ENCODE measurements around the gene MYO3A.
"Not testable (repeated sequence)": the region's sequence is repeated elsewhere in the genome, so short reads cannot be mapped to it uniquely, and the experiment has no call there.

MYO3A gene

GRCh38 chr10:25988583-25988982, 54.6 kb downstream of the MYO3A start:
- no peak for DNase-seq

DNA sequence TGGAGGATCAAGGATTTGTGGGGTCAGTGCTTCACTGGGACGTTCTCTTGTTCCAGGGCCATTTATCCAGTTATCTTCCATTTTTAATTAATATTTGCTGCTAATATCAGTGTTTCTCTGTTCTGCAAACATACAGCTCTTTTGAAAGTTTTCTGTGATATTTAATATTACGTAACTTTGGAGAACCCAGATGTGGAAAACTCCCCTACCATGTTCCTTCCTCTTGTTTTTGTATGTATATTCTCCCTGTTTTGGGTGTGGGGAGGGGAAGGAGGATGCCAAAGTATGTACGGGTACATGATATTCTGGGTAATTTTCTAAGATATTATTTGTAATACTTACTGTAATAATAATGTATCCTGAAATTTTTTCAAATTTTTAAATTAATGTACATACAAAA, 55.9 kb downstream of the MYO3A start:
- no peak for DNase-seq

DNA sequence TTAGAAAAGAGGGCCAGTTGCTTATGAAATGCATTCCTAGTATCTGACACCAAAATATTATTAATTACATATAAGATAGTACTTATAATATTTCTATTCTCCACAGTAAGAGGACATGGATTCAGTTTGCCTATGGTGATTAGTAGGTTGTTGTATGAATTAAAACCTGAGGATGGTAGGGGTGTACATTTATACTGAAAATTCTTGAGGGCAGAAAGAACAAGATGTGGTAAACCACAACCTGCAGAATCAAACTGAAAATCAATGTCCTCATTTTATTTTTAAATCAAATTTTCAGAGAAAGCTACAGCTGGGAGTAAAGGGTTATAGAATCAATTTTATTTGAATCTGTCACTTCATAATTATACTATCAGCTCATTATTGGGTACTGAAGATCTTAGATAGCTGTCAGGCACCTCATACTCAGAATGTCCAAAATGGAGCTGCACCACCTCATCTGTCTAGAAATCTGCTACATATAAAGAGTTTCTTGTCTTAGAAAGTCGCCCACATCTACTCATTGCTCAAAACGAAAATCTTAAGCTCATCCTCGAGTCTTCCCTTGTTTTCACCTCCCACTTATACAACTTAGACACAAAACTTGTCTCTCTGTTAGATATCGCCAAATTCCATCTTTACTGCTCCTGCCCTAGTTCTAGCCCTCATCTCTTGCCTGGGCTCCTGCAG, 65.4 kb downstream of the MYO3A start:
- DNase-seq, result no peak

DNA sequence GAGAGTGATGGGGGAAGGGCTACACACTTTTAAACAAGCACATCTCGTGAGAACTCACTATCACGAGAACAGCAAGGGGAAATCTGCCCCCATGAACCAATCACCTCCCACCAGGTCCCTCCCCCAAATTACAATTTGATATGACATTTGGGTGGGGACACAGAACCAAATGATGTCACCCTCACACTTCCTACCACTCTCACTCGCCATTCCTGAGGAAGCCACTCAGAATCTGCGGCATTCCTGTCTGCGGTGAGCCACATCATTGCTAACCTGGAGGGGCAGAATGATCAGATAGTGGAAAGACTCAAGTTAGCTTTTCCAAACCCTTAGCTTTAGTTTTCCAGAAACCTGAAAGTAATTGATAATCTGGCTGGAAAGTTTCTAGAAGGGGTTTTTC, 66.9 kb downstream of the MYO3A start:
- DNase-seq, result no peak

- DNase-seq, result not testable (repeated sequence)
Measured at GRCh38 chr10:26002466-26002865, 68.4 kb downstream of the MYO3A start.

GRCh38 chr10:26015092-26015491, 81.1 kb downstream of the MYO3A start:
- DNase-seq, result no peak

GRCh38 chr10:26022831-26023230, 88.8 kb downstream of the MYO3A start:
- no peak for DNase-seq

DNA sequence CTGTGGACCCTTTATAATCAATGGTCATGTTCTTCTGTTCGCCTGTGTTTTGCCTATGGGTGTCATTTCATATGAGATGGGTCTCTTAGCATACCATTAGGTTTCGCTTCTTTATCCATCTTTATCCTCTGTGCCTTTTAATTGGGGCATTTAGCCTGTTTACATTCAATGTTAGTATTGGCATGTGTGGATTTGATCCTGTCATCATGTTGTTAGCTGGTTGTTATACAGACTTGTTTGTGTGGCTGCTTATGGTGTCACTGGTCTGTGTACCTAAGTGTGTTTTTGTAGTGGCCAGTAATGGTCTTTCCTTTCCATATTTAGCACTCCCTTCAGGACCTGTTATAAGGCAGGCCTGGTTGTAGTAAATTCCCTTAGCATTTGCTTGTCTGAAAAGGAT, 90.3 kb downstream of the MYO3A start:
- DNase-seq, result no peak

- DNase-seq, result no peak
Measured at GRCh38 chr10:26025523-26025922, 91.5 kb downstream of the MYO3A start.

DNA sequence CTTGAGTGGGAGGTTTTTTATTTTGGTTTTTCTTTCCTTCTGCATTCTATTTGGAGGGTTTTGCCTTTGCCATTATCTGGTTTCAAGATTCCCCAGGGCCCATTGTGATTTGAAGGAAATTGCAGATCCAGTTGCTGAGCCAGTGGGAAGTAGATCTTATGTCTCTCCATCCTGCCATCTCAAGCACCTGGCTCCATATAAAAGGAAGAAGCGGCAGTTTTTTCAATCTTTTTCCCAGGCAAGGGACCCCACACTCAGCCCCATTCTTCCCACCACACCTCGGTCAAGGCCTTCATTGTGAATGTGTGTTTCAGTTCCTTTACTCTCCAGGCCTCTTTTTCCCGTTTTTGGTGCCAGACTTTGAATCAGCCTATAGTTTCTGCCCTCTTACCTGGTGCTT, 95.8 kb downstream of the MYO3A start:
- no peak for DNase-seq

GRCh38 chr10:26031300-26031699, 97.3 kb downstream of the MYO3A start:
- no peak for DNase-seq

GRCh38 chr10:26043469-26043868, 109.4 kb downstream of the MYO3A start:
- DNase-seq, result no peak

GRCh38 chr10:26044141-26044749, 110.2 kb downstream of the MYO3A start:
- DNase-seq, result no peak

- no peak for DNase-seq
Measured at GRCh38 chr10:26046073-26046700, 112.2 kb downstream of the MYO3A start.

DNA sequence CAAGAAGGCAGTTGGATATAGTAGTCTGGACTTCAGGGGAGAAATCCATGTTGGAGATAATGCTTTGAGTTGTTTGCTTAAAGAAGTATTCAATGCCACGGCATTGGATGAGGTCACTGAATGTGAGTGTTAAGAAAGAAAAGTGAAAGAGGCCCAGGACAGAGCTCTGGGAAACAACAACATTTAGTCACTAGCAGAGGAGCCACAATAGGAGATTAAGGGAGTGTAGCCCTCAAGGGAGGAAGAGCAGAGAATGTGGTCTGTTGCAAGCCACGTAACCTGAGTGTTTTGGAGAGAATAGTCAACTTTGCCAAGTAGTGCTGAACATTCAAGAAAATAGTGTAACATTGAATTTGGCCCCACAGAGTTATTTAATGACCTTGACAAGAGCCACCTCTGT, 114.7 kb downstream of the MYO3A start:
- no peak for DNase-seq

DNA sequence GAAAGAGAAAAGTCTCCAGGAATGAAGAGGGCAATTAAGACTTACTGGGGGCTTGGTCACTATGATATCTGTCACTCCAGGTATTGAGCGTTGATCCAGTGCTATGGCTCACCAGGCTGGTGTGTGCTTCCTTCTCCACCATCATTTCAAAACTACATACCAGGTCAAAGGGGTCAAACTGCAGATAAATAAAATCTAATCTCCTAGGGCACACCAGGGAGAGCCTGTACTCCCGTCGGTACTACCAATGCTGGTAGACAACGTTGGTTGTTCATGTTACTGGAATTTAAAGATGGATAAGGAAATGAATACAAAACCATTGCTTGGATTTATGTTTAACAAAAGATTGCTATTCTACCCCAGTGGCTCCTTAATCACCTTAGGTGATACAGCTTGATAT, 118.3 kb downstream of the MYO3A start:
- DNase-seq, result no peak

- no peak for DNase-seq
Measured at GRCh38 chr10:26057466-26057865, 123.4 kb downstream of the MYO3A start.

- no peak for DNase-seq
Measured at GRCh38 chr10:26064106-26064505, 130.1 kb downstream of the MYO3A start.

DNA sequence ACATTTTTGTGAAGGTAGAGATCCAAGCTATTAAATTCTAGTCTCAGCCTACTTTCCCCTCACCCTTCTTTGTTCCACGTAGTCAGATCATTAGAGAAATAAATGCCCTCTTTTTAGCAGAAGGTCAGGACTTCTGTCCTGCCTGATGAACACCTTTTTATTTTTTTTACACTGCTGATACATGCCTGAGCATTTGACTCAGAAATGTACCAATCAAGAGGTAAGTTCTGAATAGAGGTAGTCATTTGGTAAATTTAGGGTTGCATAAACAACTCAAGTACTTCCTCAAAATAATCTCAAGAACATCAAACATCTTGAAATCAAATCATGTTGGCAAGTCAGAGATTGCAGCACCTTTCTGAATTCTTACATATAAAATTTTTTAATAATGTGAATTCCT, 133.7 kb downstream of the MYO3A start:
- DNase-seq, result no peak

DNA sequence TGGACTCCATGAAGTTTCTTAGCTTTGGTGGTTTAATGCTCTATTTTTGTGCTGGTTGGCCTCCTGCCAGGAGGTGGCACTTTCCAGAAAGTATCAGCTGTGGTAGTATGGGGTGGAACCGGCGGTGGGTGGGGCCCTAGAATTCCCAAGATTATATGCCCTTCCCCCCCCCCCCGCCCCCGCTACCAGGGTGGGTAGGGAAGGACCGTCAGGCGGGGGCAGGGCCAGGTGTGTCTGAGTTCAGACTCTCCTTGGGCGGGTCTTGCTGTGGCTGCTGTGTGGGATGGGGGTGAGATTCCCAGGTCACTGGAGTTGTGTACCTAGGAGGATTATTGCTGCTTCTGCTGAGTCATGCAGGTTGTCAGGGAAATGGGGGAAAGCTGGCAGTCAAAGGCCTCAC, 146.9 kb downstream of the MYO3A start:
- not testable (repeated sequence) for DNase-seq

GRCh38 chr10:26081459-26081858, 147.4 kb downstream of the MYO3A start:
- no peak for DNase-seq

GRCh38 chr10:26085549-26085948, 151.5 kb downstream of the MYO3A start:
- no peak for DNase-seq

- DNase-seq, result no peak
Measured at GRCh38 chr10:26087666-26088065, 153.6 kb downstream of the MYO3A start.

DNA sequence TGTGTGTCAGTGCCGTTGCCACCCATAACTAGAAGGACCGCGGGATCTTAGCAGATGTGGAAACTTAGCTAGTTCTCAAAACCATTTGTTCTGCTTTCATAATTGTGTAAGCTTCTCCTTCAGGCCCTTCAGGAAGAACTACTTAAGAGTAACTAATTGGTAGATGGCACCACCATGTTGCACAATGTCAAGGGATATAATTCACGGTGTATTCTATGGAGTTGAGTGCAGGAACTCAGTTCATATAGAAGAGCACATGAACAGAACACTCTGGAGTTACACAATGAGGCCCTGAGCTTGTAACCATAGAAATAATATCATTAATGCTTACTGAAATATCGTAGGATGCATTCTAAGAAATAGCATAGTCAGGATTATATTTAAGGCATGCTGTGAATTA, 156.0 kb downstream of the MYO3A start:
- no peak for DNase-seq

- no peak for DNase-seq
Measured at GRCh38 chr10:26090762-26091161, 156.7 kb downstream of the MYO3A start.
